Measurements from ENCODE around the gene MRC1.

DNA sequence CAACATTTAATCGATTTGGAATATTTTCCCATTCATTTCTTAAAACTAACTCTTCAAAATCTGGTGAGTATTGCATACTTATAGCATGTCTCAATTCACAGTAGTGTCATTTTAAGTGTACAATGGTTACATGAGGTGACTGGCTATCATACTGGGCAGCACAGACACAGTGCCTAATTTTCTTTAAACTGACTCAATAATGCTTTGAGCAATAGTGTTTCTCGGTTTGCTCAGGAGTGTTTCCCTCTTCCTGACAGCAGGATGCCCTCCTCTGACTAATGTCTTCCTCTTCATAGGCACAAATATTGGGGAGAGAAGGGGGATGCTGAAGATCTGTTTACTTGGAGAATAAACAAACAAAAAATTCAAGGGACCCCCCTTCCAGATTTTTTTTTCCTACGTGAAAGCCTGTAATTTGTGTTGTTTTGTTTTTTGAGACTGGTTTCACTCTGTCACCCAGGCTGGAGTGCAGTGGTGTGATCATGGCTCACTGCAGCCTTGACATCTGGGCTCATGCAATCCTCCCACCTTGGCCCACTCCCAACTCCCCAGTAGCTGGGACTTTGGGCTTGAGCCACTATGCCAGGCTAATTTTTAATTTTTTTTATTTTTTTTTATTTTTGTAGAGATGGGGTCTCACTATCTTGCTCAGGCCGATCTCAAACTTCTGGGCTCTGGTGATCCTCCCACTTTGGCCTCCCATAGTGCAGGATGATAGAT is 2.2 kb downstream of the MRC1 start:
- no peak for TF ChIP-seq CTCF (IDR thresholded peaks at IDR 0.05)
- TF ChIP-seq POLR2A (IDR thresholded peaks at IDR 0.05), result no peak

Measured in Peyer's patch (tissue), 4 donors.